ENCODE data around the gene CISH.
A peak's percentile ranks its signal among the peaks of the same experiment; 100 is the strongest.

Gene CISH

GRCh38 chr3:50573566-50574443 is 37.8 kb downstream of the CISH start:
- H3K4me3 ChIP-seq (ENCODE audit: severe bottlenecking), result no peak overlapping the region
- no peaks in the 10 kb centered on the region for H3K27me3 ChIP-seq (ENCODE audit: insufficient read depth, poor library complexity, severe bottlenecking)
- H3K36me3 ChIP-seq (ENCODE audit: low read depth), result peaks cover 10% of the 10 kb centered on the region; the same call in 1 of the 2 replicates
- DNase-seq (ENCODE audit: low spot score) (no peak), ATAC-seq (ENCODE audit: low read depth) (no peak)
- TF ChIP-seq CTCF (IDR thresholded peaks at IDR 0.05; ENCODE audit: poor library complexity, severe bottlenecking), result no peak
- no peaks in the 10 kb centered on the region for H3K9me3 ChIP-seq (ENCODE audit: severe bottlenecking)
- H3K4me1 ChIP-seq (ENCODE audit: insufficient read depth, poor library complexity, severe bottlenecking), result peaks cover 6% of the 10 kb centered on the region
- H3K27ac ChIP-seq (ENCODE audit: poor library complexity, severe bottlenecking), result no peak overlapping the region

- Histone ChIP-seq H3K9me3 (ENCODE audit: severe bottlenecking) (no peaks in the 10 kb centered on the region), H3K27ac (ENCODE audit: poor library complexity, severe bottlenecking) (no peak overlapping the region), H3K36me3 (ENCODE audit: low read depth) (peaks cover 5% of the 10 kb centered on the region; the same call in 1 of the 2 replicates), H3K4me3 (ENCODE audit: severe bottlenecking) (no peak overlapping the region), H3K4me1 (ENCODE audit: insufficient read depth, poor library complexity, severe bottlenecking) (peaks cover 7% of the 10 kb centered on the region), H3K27me3 (ENCODE audit: insufficient read depth, poor library complexity, severe bottlenecking) (no peaks in the 10 kb centered on the region)
- no peak for DNase-seq (ENCODE audit: low spot score)
- no peak for ATAC-seq (ENCODE audit: low read depth)
- no peak for TF ChIP-seq CTCF (IDR thresholded peaks at IDR 0.05; ENCODE audit: poor library complexity, severe bottlenecking)
These were observed 38.7 kb downstream of the CISH start for GRCh38 chr3:50572801-50573371.

GRCh38 chr3:50572158-50572557 is 39.4 kb downstream of the CISH start:
- ATAC-seq (ENCODE audit: low read depth), result no peak
- no peaks in the 10 kb centered on the region for H3K27me3 ChIP-seq (ENCODE audit: insufficient read depth, poor library complexity, severe bottlenecking)

GRCh38 chr3:50571486-50571885 is 40.1 kb downstream of the CISH start:
- H3K36me3 ChIP-seq (ENCODE audit: low read depth), result 0 out of 2 replicates have a peak, but pooled peaks cover 5% of the 10 kb centered on the region
- DNase-seq (ENCODE audit: low spot score) (no peak), ATAC-seq (ENCODE audit: low read depth) (no peak)
- no peaks in the 10 kb centered on the region for H3K27me3 ChIP-seq (ENCODE audit: insufficient read depth, poor library complexity, severe bottlenecking)
- no peak overlapping the region for H3K27ac ChIP-seq (ENCODE audit: poor library complexity, severe bottlenecking)
- no peaks in the 10 kb centered on the region for H3K9me3 ChIP-seq (ENCODE audit: severe bottlenecking)
- H3K4me1 ChIP-seq (ENCODE audit: insufficient read depth, poor library complexity, severe bottlenecking), result peaks cover 9% of the 10 kb centered on the region
- H3K4me3 ChIP-seq (ENCODE audit: severe bottlenecking), result no peak overlapping the region
- TF ChIP-seq CTCF (IDR thresholded peaks at IDR 0.05; ENCODE audit: poor library complexity, severe bottlenecking), result no peak

More at GRCh38 chr3:50572158-50572557, 39.4 kb downstream of the CISH start:
- Histone ChIP-seq H3K4me1 (ENCODE audit: insufficient read depth, poor library complexity, severe bottlenecking) (peaks cover 9% of the 10 kb centered on the region), H3K4me3 (ENCODE audit: severe bottlenecking) (no peak overlapping the region), H3K36me3 (ENCODE audit: low read depth) (peaks cover 5% of the 10 kb centered on the region; the same call in 1 of the 2 replicates), H3K27ac (ENCODE audit: poor library complexity, severe bottlenecking) (no peak overlapping the region), H3K9me3 (ENCODE audit: severe bottlenecking) (no peaks in the 10 kb centered on the region)
- no peak for DNase-seq (ENCODE audit: low spot score)
- peak; percentile 71 for TF ChIP-seq CTCF (IDR thresholded peaks at IDR 0.05; ENCODE audit: poor library complexity, severe bottlenecking)

Data from RWPE2 (cell line).